H1 (cell line): Measurements from ENCODE around the gene MAGEA12. TPM values are rescaled to one million over a fixed set of nuclear protein-coding genes. Genes with fewer than 3 reads are reported as not detected.
"Not testable (repeated sequence)": the region's sequence is repeated elsewhere in the genome, so short reads cannot be mapped to it uniquely, and the experiment has no call there.

ENCODE experiments used
- CTCF ChIA-PET: fragments of 300-600 bp; sonication (Branson Sonifier 250); formaldehyde crosslinking; loops from one replicate; lab custom pipeline; 2021; ENCODE audit not compliant: partially characterized antibody; lab: Charles Lee
- POLR2A ChIA-PET: fragments of 300-600 bp; sonication (Branson Sonifier 250); formaldehyde crosslinking; loops from one replicate; lab custom pipeline; 2021; ENCODE audit warnings: inconsistent platforms; ENCODE audit not compliant: partially characterized antibody; lab: Charles Lee
- DNase-seq, 2 experiments: peaks; one replicate each; pipeline versions ENCODE4 v3.0.0 to v3.0.0-alpha.2; 2010 to 2022; ENCODE audit warnings: low spot score in 2 of 2, low read depth in 1 of 2, mixed read lengths in 1 of 2
- FAIRE-seq: peaks from 2 replicates; lab custom pipeline; 2011; peaks lifted over from hg19 to GRCh38; lab: Jason Lieb, UNC
- H2AFZ ChIP-seq: 2 replicates; pipeline ENCODE4 v1.8.1; 2012; ENCODE audit warnings: low read length, inconsistent platforms
- H2AK5ac ChIP-seq: 2 replicates; pipeline ENCODE4 v1.6.1; 2013; ENCODE audit warnings: low read depth, low read length
- H2BK120ac ChIP-seq: replicated peaks from 2 replicates; pipeline ENCODE3; 2013; ENCODE audit warnings: low read depth, low read length, inconsistent platforms
- H2BK12ac ChIP-seq: 2 replicates; pipeline ENCODE4 v1.6.1; 2013; ENCODE audit warnings: low read depth, low read length
- H2BK15ac ChIP-seq: 2 replicates; pipeline ENCODE4 v1.6.1; 2013; ENCODE audit warnings: low read length
- H2BK20ac ChIP-seq: 2 replicates; pipeline ENCODE4 v1.6.1; 2013; ENCODE audit warnings: low read length
- H2BK5ac ChIP-seq: 2 replicates; pipeline ENCODE4 v1.6.1; 2013; ENCODE audit warnings: low read depth, low read length
- H3K14ac ChIP-seq: 2 replicates; pipeline ENCODE4 v1.6.1; 2013; ENCODE audit warnings: inconsistent platforms; ENCODE audit not compliant: insufficient read length
- H3K18ac ChIP-seq: 2 replicates; pipeline ENCODE4 v1.6.1; 2013; ENCODE audit warnings: low read length; ENCODE audit errors: extremely low read depth
- H3K23ac ChIP-seq: 2 replicates; pipeline ENCODE4 v1.6.1; 2013; ENCODE audit warnings: inconsistent platforms; ENCODE audit not compliant: insufficient read length
- H3K23me2 ChIP-seq: 2 replicates; pipeline ENCODE4 v1.6.1; 2013; ENCODE audit warnings: low read depth, low read length
- H3K27ac ChIP-seq: 2 replicates; pipeline ENCODE4 v1.6.1; 2011; ENCODE audit warnings: low read depth, low read length, inconsistent platforms
- H3K27me3 ChIP-seq, 4 experiments: replicated peaks in 1 of 4; 1 replicate in 1 of 4; 2 replicates in 3 of 4; pipeline versions ENCODE4 v1.6.1 to v1.8.1; 2011 to 2013; ENCODE audit warnings: low read length in 3 of 4, mild to moderate bottlenecking in 3 of 4, inconsistent platforms in 2 of 4, mixed read lengths in 2 of 4, moderate library complexity in 1 of 4; ENCODE audit not compliant: control insufficient read depth in 3 of 4, insufficient read depth in 3 of 4; ENCODE audit errors: extremely low read depth in 1 of 4
- H3K36me3 ChIP-seq, 4 experiments: 2 replicates each; pipeline versions ENCODE4 v1.6.1 to v1.8.1; 2011 to 2013; ENCODE audit warnings: mild to moderate bottlenecking in 4 of 4, low read length in 3 of 4, moderate library complexity in 2 of 4, control low read depth in 1 of 4, inconsistent platforms in 1 of 4; ENCODE audit not compliant: insufficient read depth in 4 of 4, control insufficient read depth in 2 of 4
- H3K4ac ChIP-seq: replicated peaks from 2 replicates; pipeline ENCODE3; 2013; ENCODE audit warnings: low read length, low read depth, mixed read lengths, inconsistent platforms; ENCODE audit not compliant: insufficient read length
- H3K4me1 ChIP-seq, 4 experiments: replicated peaks in 1 of 4; 1 replicate in 1 of 4; 2 replicates in 3 of 4; pipeline versions ENCODE4 v1.6.1 to v1.8.1; 2011 to 2013; ENCODE audit warnings: low read length in 3 of 4, inconsistent platforms in 2 of 4, mixed read lengths in 1 of 4; ENCODE audit not compliant: insufficient read depth in 4 of 4, control insufficient read depth in 3 of 4
- H3K4me2 ChIP-seq, 2 experiments: 2 replicates each; pipeline versions ENCODE4 v1.6.1 to v1.8.1; 2011 to 2013; ENCODE audit warnings: low read depth in 2 of 2, low read length in 2 of 2, control low read depth in 1 of 2, inconsistent platforms in 1 of 2, mild to moderate bottlenecking in 1 of 2; ENCODE audit not compliant: insufficient read depth in 1 of 2
- H3K4me3 ChIP-seq, 4 experiments: fragments of 200-600, 300-600 bp in 1 of 4; sonication (generic), shearing (Covaris generic), sonication (Bioruptor Twin) in 1 of 4; 2 replicates each; pipeline versions ENCODE4 v1.5.1 to v1.8.1; 2011 to 2016; ENCODE audit warnings: low read length in 4 of 4, low read depth in 3 of 4, control low read depth in 2 of 4, inconsistent platforms in 2 of 4, mild to moderate bottlenecking in 2 of 4, mixed read lengths in 1 of 4, moderate library complexity in 1 of 4; ENCODE audit not compliant: insufficient read depth in 2 of 4; ENCODE audit errors: extremely low read depth in 1 of 4
- H3K56ac ChIP-seq: replicated peaks from 2 replicates; pipeline ENCODE3; 2013; ENCODE audit warnings: low read depth, mild to moderate bottlenecking, mixed read lengths, low read length, inconsistent platforms; ENCODE audit not compliant: insufficient read length
- H3K79me1 ChIP-seq: 2 replicates; pipeline ENCODE4 v1.6.1; 2013; ENCODE audit warnings: low read depth, low read length, control low read depth
- H3K79me2 ChIP-seq, 2 experiments: 2 replicates each; pipeline versions ENCODE4 v1.6.1 to v1.8.1; 2012 to 2013; ENCODE audit warnings: low read length in 2 of 2, mild to moderate bottlenecking in 2 of 2, inconsistent platforms in 1 of 2; ENCODE audit not compliant: insufficient read depth in 2 of 2, control insufficient read depth in 1 of 2
- H3K9ac ChIP-seq, 4 experiments: replicated peaks in 1 of 4; 1 replicate in 1 of 4; 2 replicates in 3 of 4; pipeline versions ENCODE4 v1.6.1 to v1.8.1; 2011 to 2013; ENCODE audit warnings: low read depth in 3 of 4, low read length in 3 of 4, control low read depth in 2 of 4, mild to moderate bottlenecking in 2 of 4, moderate library complexity in 2 of 4, inconsistent platforms in 1 of 4; ENCODE audit errors: extremely low read depth in 1 of 4
- H3K9me3 ChIP-seq, 2 experiments: 2 replicates each; pipeline versions ENCODE4 v1.6.1 to v1.8.1; 2012 to 2013; ENCODE audit warnings: mild to moderate bottlenecking in 2 of 2, moderate library complexity in 2 of 2, control low read depth in 1 of 2, inconsistent platforms in 1 of 2, low read depth in 1 of 2, low read length in 1 of 2, mixed read lengths in 1 of 2; ENCODE audit not compliant: insufficient read depth in 2 of 2
- H4K20me1 ChIP-seq, 2 experiments: replicated peaks in 1 of 2; 2 replicates each; pipeline versions ENCODE3 to v1.8.1; 2011 to 2013; ENCODE audit warnings: inconsistent platforms in 2 of 2, low read length in 2 of 2, mild to moderate bottlenecking in 1 of 2; ENCODE audit not compliant: insufficient read depth in 2 of 2, control insufficient read depth in 1 of 2
- H4K5ac ChIP-seq: 2 replicates; pipeline ENCODE4 v1.6.1; 2013; ENCODE audit warnings: low read length, low read depth, mixed read lengths, inconsistent platforms; ENCODE audit not compliant: insufficient read length
- H4K8ac ChIP-seq: 2 replicates; pipeline ENCODE4 v1.8.0; 2013; ENCODE audit warnings: mild to moderate bottlenecking, moderate library complexity, low read length, inconsistent platforms; ENCODE audit not compliant: insufficient read depth; ENCODE audit errors: extremely low read depth
- H4K91ac ChIP-seq: replicated peaks from 2 replicates; pipeline ENCODE3; 2013; ENCODE audit warnings: low read length, mixed read lengths, inconsistent platforms; ENCODE audit not compliant: insufficient read length
- WGBS, 2 experiments: shearing (Covaris generic) in 1 of 2; methylation state at CpG; one replicate each; pipeline versions ENCODE4 v1.1.6 to v1.1.7; 2013 to 2015; ENCODE audit warnings: low lambda C conversion rate in 2 of 2, mixed read lengths in 2 of 2, inconsistent platforms in 1 of 2, low coverage in 1 of 2, missing lambda C conversion rate in 1 of 2; ENCODE audit not compliant: insufficient replicate concordance in 2 of 2, insufficient coverage in 1 of 2, insufficient read length in 1 of 2; ENCODE audit errors: extremely low coverage in 1 of 2, missing lambda C conversion rate in 1 of 2; 5-methylcytosine and 5-hydroxymethylcytosine counted together
- polyA plus RNA-seq, 7 experiments: library from polyadenylated mRNA; depleted of rRNA in 3 of 7; stranded (reverse) in 5 of 7; unstranded in 2 of 7; fragments of >200 nt in 5 of 7; fragments of 200-250 nt in 2 of 7; gene quantifications; 1 replicate in 5 of 7; 2 replicates in 1 of 7; 4 replicates in 1 of 7; pipeline versions ENCODE4 v1.2.1 to v1.2.3, GENCODE V29; 2011 to 2013; ENCODE audit warnings: missing spikeins in 2 of 7, mixed read lengths in 2 of 7
- total RNA-seq: library from RNA; stranded (reverse); fragmentation: NEBNext Ultra II Directional; extraction: Animal tissue kit (Norgen Biotek cat#: 25700); gene quantifications from 2 replicates; pipeline ENCODE4 v1.2.1, GENCODE V29; 2021

MAGEA12 gene
- total and polyA plus RNA-seq, 2 of the 8 experiments (the other 6 are each of a cell fraction or from before 2014, with no cell fraction given) = not detected

- H3K4me3 ChIP-seq, H4K5ac ChIP-seq, H3K23me2 ChIP-seq, H3K18ac ChIP-seq, H4K8ac ChIP-seq, H2BK12ac ChIP-seq, H3K9me3 ChIP-seq, H3K79me2 ChIP-seq, POLR2A ChIA-PET, H4K20me1 ChIP-seq, H2BK20ac ChIP-seq, H3K27ac ChIP-seq, H3K9ac ChIP-seq, H3K36me3 ChIP-seq, H3K23ac ChIP-seq, H3K14ac ChIP-seq, H2BK5ac ChIP-seq, H3K4me2 ChIP-seq, H4K91ac ChIP-seq, H2AK5ac ChIP-seq, DNase-seq, H2BK15ac ChIP-seq, H3K4ac ChIP-seq, H3K4me1 ChIP-seq, H2BK120ac ChIP-seq, H3K79me1 ChIP-seq, H2AFZ ChIP-seq, CTCF ChIA-PET, H3K27me3 ChIP-seq, H3K56ac ChIP-seq: not testable (repeated sequence)
- no CpG with 5 or more reads among the region's 5 CpGs for WGBS, 2 experiments
- FAIRE-seq = peak; percentile 55
These were observed 21.3 kb downstream of the MAGEA12 start for GRCh38 chrX:152754871-152755270.

- H3K27me3 ChIP-seq, H3K79me2 ChIP-seq, H2BK15ac ChIP-seq, H3K23me2 ChIP-seq, H2BK5ac ChIP-seq, H3K18ac ChIP-seq, H4K5ac ChIP-seq, H3K27ac ChIP-seq, DNase-seq, H3K9ac ChIP-seq, H3K56ac ChIP-seq, FAIRE-seq, H2AFZ ChIP-seq, H3K14ac ChIP-seq, H3K23ac ChIP-seq, H3K4me2 ChIP-seq, H3K79me1 ChIP-seq, CTCF ChIA-PET, H3K4ac ChIP-seq, H2BK120ac ChIP-seq, H4K8ac ChIP-seq, H3K4me1 ChIP-seq, H3K36me3 ChIP-seq, POLR2A ChIA-PET, H2AK5ac ChIP-seq, H2BK20ac ChIP-seq, H2BK12ac ChIP-seq, H3K9me3 ChIP-seq, H4K91ac ChIP-seq, H3K4me3 ChIP-seq, H4K20me1 ChIP-seq: not testable (repeated sequence)
- WGBS, 2 experiments = no CpG with 5 or more reads among the region's 2 CpGs
These were observed 25.4 kb downstream of the MAGEA12 start, which contains the start of gene CSAG3 for GRCh38 chrX:152758918-152759317. CSAG3 (plus strand) TSS chrX:152759218.
